ENCODE results near the gene COL19A1.

COL19A1 gene

DNA sequence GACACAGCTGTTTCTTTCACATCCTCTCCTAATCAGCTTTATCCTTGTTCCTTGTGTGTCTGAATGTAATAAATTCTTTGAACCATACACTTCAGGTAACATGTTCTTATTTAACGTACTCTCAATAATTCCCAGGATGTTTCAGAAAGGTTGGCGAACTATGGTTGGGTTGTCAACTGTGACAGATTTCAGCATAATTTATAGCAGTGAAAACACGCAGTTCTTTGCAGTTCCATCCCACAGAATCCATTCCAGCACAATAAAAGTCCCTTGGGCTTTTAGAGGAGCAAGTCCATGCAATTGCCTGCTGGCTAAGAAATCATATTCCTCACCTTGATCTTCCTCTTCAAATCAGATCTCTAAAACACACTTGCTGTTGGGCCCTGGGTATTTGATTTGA, 317.2 kb downstream of the COL19A1 start:
- TF ChIP-seq, protein P1, sequence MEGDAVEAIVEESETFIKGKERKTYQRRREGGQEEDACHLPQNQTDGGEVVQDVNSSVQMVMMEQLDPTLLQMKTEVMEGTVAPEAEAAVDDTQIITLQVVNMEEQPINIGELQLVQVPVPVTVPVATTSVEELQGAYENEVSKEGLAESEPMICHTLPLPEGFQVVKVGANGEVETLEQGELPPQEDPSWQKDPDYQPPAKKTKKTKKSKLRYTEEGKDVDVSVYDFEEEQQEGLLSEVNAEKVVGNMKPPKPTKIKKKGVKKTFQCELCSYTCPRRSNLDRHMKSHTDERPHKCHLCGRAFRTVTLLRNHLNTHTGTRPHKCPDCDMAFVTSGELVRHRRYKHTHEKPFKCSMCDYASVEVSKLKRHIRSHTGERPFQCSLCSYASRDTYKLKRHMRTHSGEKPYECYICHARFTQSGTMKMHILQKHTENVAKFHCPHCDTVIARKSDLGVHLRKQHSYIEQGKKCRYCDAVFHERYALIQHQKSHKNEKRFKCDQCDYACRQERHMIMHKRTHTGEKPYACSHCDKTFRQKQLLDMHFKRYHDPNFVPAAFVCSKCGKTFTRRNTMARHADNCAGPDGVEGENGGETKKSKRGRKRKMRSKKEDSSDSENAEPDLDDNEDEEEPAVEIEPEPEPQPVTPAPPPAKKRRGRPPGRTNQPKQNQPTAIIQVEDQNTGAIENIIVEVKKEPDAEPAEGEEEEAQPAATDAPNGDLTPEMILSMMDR (conservative IDR thresholded peaks at IDR 0.05; ENCODE audit: control insufficient read depth, insufficient read depth, low read depth, low read length), result no peak
- DNase-seq (ENCODE audit: low read depth), result no peak
- H3K4me3 ChIP-seq (ENCODE audit: control insufficient read depth, low read depth, low read length), result no peak overlapping the region

DNA sequence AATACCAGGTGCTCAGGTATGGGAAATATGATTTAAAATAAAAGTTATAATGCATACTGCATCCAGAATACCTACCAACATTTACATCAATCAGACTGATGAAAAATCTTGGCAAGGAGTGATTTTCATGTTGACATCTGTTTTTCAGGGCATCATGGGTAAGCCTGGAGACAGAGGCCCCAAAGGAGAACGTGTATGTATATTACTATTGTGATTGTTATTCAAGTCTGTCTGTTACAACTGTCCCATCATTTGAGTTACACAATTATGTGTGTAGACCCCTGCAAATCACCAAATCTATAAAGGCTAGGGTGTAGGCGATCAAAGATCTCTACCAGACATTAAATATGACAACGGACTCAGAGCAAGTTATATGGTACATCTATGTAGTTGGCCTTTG, 318.4 kb downstream of the COL19A1 start:
- DNase-seq (ENCODE audit: low read depth), result no peak
- H3K4me3 ChIP-seq (ENCODE audit: control insufficient read depth, low read depth, low read length), result no peak overlapping the region
- TF ChIP-seq, protein P1 (conservative IDR thresholded peaks at IDR 0.05; ENCODE audit: control insufficient read depth, insufficient read depth, low read depth, low read length), result no peak

DNA sequence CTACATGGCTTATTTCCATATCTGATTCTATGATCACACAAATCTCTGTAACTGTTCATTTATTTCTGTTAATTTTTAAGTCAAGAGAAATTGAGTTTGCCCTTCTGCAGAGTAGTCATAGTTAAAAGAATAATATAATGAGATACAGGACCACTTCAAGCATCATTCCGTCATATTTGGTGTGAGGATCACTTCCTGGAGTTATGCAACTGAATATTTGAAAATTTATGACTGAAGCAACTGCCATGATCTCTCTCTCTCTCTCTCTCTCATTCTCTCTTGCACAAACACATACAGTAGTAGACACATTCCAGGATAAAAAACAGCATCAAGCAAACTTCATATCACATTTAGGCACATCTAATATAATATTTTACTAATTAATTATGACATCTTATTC, 320.1 kb downstream of the COL19A1 start:
- DNase-seq (ENCODE audit: low read depth), result no peak
- TF ChIP-seq, protein P1 (conservative IDR thresholded peaks at IDR 0.05; ENCODE audit: control insufficient read depth, insufficient read depth, low read depth, low read length), result no peak

DNA sequence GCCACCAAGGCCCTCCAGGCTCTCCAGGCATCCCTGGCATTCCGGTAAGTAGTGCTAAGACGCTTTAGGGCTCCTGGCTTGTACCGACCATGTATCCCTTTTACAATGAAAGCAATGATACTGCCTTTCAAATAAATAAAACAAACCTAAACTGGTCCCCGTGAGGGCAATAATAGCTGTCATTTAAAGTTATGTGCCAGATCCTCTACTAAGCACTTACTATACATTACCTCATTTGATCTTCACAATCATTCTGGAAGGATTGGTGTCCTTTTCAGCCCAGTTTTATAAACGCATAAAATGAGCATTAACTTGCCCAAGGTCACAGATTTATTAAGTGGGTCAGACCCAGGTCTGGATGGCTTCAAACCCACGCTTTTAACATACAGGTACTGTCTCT, 321.8 kb downstream of the COL19A1 start:
- TF ChIP-seq, protein P1 (conservative IDR thresholded peaks at IDR 0.05; ENCODE audit: control insufficient read depth, insufficient read depth, low read depth, low read length), result no peak
- H3K4me3 ChIP-seq (ENCODE audit: control insufficient read depth, low read depth, low read length), result no peak overlapping the region
- no peak for DNase-seq (ENCODE audit: low read depth)

More for the DNA sequence above, 320.1 kb downstream of the COL19A1 start:
- H3K4me3 ChIP-seq (ENCODE audit: control insufficient read depth, low read depth, low read length), result no peak overlapping the region

DNA sequence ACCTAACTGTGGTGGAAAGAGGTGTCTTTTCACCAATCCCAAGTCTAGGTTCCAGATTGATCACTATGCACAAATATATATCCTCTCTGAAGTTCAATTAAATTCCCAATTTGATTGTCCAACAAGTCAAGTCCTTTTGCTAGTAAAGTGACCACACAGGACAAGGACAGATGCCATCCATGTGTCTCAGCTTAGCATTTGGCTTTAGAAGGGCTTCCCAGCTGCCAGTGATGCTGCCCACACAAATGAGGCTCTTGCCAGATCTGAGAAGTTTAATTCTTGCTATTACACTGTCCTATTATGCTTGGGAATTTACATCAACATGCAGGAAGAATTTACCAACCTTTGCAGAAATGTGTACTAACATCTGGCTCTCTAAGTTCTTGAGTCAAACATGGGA, 328.1 kb downstream of the COL19A1 start:
- H3K4me3 ChIP-seq (ENCODE audit: control insufficient read depth, low read depth, low read length), result no peak overlapping the region
- no peak for DNase-seq (ENCODE audit: low read depth)
- TF ChIP-seq, protein P1 (conservative IDR thresholded peaks at IDR 0.05; ENCODE audit: control insufficient read depth, insufficient read depth, low read depth, low read length), result no peak

DNA sequence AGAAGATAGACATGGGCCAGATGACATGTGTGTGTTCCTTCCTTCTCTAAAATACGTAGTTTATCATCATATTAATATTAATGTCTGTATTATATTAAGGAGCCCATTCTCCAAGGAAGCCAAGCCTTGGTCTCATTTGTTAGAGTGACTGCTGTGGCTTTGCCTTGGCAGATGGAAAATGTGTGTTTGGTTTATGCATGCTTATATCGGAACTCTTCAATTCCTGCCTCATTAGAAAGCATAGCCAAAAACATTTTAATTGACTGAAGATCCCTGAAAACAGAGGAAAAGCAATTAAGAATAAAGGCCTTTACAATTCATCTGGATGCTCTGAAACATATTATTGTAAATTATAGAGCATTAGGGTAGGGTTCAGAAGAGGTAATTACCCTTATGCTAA, 330.2 kb downstream of the COL19A1 start:
- DNase-seq (ENCODE audit: low read depth), result no peak
- no peak overlapping the region for H3K4me3 ChIP-seq (ENCODE audit: control insufficient read depth, low read depth, low read length)
- TF ChIP-seq, protein P1 (conservative IDR thresholded peaks at IDR 0.05; ENCODE audit: control insufficient read depth, insufficient read depth, low read depth, low read length), result no peak

DNA sequence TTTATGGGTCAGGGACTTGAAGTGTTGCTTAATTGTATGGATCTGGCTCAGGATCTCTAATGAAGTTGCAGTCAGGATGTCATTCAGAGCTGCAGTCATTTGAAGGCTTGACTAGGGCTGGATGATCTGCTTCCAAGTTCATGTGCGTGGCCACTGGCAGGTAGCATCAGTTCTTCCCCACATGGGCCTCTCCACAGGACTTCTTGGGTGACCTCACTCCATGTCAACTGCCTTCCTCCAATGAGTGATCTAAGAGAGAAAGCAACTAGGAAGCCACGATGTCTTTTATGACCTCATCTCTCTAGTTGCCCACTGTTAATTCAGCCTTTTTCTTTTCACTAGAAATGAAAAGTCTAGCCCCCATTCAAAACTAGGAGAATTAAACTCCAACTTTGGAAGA, 332.4 kb downstream of the COL19A1 start:
- no peak for DNase-seq (ENCODE audit: low read depth)
- no peak overlapping the region for H3K4me3 ChIP-seq (ENCODE audit: control insufficient read depth, low read depth, low read length)
- TF ChIP-seq, protein P1 (conservative IDR thresholded peaks at IDR 0.05; ENCODE audit: control insufficient read depth, insufficient read depth, low read depth, low read length), result no peak
